ENCODE data around the gene PLCB1.

PLCB1 gene

GRCh38 chr20:8519887-8520286 is 387.8 kb downstream of the PLCB1 start:
- DNase-seq (ENCODE audit: low spot score), result no peak
- TF ChIP-seq CTCF (IDR thresholded peaks at IDR 0.05; ENCODE audit: extremely low read depth, missing control alignments), result no peak

- DNase-seq (ENCODE audit: low spot score), result no peak
- no peak for TF ChIP-seq CTCF (IDR thresholded peaks at IDR 0.05; ENCODE audit: extremely low read depth, missing control alignments)
Measured at GRCh38 chr20:8522168-8522567, 390.1 kb downstream of the PLCB1 start.

- no peak for TF ChIP-seq CTCF (IDR thresholded peaks at IDR 0.05; ENCODE audit: extremely low read depth, missing control alignments)
- DNase-seq (ENCODE audit: low spot score), result no peak
Measured at GRCh38 chr20:8523684-8524083, 391.6 kb downstream of the PLCB1 start.

GRCh38 chr20:8524101-8525016 is 392.3 kb downstream of the PLCB1 start:
- TF ChIP-seq CTCF (IDR thresholded peaks at IDR 0.05; ENCODE audit: extremely low read depth, missing control alignments), result no peak

GRCh38 chr20:8525017-8525343 is 392.9 kb downstream of the PLCB1 start:
- no peak for TF ChIP-seq CTCF (IDR thresholded peaks at IDR 0.05; ENCODE audit: extremely low read depth, missing control alignments)
- DNase-seq (ENCODE audit: low spot score), result no peak

More at GRCh38 chr20:8524101-8525016, 392.3 kb downstream of the PLCB1 start:
- DNase-seq (ENCODE audit: low spot score), result no peak

GRCh38 chr20:8526610-8527009 is 394.5 kb downstream of the PLCB1 start:
- TF ChIP-seq CTCF (IDR thresholded peaks at IDR 0.05; ENCODE audit: extremely low read depth, missing control alignments), result no peak
- DNase-seq (ENCODE audit: low spot score), result no peak

GRCh38 chr20:8527998-8528723 is 396.1 kb downstream of the PLCB1 start:
- no peak for DNase-seq (ENCODE audit: low spot score)
- TF ChIP-seq CTCF (IDR thresholded peaks at IDR 0.05; ENCODE audit: extremely low read depth, missing control alignments), result no peak

Measured in GM20000 (cell line).